GM18907 (cell line): ENCODE measurements around the gene USP40.

Source experiments
- ATAC-seq: cut with Tn5 transposase; IDR thresholded peaks from one replicate; pipeline ENCODE4 v1.9.1; 2021; ENCODE audit warnings: mild to moderate bottlenecking, moderate library complexity; ENCODE audit not compliant: unreplicated experiment

The USP40 gene

DNA sequence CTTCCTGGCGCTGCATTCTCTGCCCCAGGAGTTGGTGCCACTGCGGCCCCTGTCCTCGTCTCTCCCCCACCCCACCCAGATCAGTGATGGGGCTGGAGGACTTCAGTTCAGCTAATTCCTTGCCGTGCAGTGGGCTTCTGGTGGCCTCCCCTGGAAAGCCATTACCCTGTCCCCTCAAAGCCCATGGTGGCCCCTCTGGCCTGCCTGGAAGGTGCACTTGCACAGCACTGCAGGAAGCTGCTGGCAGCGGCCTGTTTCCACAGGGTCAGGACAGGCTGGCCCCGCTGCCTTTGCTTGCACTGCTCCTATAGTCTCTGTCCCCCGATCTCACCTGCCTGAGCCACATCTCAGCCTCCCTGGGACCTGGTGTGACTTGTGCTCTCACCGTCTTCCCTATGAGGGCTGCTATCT is 105.1 kb downstream of the USP40 start:
- no peak for ATAC-seq

- ATAC-seq: no peak
Measured at GRCh38 chr2:233460726-233461441, 105.7 kb downstream of the USP40 start.

DNA sequence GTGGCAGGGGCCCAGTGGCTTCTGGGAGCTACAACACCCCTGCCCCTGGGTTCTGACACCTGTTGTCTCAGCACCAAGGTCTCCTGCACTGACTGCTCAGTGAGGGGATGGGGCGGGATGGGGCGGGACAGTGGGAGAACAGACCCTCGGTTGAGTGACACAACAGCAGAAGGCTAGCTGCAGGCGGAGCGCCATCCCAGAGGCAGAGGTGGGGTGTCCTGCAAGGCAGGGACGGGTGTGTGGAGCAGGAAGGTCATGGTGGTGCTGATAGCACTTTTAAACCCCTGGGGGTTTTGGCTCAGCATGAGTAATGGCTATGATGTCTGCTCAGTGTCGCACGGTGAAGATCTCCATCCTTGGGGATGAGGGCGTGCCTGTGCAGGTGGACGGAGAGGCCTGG is 107.2 kb downstream of the USP40 start:
- ATAC-seq: no peak

GRCh38 chr2:233458826-233459225 is 107.8 kb downstream of the USP40 start:
- ATAC-seq: no peak

- ATAC-seq: no peak
Measured at GRCh38 chr2:233458031-233458610, 108.5 kb downstream of the USP40 start.

DNA sequence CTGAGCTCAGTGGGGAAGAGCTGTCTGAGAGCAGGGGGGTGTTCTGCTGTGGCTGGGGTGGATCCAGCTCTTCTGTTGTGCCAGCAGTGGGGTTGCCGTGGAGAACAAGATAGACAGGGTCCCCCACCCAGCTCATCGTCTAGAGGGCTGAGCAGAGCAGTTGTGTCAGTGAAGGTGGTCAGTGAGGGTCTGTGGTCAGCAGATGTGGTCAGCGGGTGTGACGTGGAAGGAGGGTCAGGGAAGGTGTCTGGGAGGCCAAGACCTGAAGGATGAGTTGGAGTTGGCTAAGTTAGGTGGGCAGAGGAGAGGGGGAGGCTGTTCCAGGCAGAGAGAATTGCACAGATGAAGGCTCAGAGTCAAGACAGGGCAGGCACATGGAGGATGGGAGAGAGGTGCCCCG is 109.2 kb downstream of the USP40 start:
- no peak for ATAC-seq

DNA sequence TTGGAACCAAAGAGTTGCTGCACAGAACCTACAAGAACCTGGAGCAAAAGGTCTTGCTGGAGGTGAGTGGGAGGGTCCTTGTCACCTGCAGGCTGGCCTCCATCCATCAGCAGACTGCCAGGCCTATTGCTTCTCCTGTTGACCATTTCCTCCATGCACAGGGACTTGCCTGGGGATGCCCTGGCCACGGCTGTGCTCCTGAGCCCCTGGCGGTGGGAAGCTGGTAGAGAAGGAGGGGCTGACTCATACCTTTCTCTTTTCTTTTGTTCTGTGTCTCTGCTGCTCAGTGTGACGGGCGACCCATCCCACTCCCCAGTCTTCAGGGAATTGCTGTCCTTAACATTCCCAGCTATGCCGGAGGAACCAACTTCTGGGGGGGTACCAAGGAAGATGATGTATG is 109.6 kb downstream of the USP40 start:
- ATAC-seq: no peak

- ATAC-seq: no peak
Measured at GRCh38 chr2:233456111-233456510, 110.5 kb downstream of the USP40 start.

- ATAC-seq: no peak
Measured at GRCh38 chr2:233455491-233455890, 111.1 kb downstream of the USP40 start.

DNA sequence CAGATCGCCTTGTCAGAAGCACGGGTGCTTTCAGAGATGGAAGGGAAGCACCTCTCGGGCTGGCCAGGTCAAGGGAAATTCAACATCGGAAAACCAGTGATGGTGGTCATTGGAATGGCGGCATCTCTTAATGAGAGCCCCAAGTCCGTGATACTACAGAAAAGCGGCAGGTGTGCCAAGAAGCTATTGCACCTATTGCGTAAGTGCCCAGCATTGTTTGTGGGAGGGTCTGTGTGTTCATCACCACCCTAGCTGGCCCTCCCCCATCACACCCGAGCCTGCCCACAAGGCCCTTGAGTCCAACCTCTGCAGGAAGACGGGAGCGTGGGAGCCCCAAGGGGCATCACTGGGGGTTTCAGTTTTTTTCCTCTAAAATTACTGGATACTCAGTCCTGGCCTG is 111.6 kb downstream of the USP40 start:
- ATAC-seq: no peak

GRCh38 chr2:233453916-233454315 is 112.7 kb downstream of the USP40 start:
- ATAC-seq: no peak

DNA sequence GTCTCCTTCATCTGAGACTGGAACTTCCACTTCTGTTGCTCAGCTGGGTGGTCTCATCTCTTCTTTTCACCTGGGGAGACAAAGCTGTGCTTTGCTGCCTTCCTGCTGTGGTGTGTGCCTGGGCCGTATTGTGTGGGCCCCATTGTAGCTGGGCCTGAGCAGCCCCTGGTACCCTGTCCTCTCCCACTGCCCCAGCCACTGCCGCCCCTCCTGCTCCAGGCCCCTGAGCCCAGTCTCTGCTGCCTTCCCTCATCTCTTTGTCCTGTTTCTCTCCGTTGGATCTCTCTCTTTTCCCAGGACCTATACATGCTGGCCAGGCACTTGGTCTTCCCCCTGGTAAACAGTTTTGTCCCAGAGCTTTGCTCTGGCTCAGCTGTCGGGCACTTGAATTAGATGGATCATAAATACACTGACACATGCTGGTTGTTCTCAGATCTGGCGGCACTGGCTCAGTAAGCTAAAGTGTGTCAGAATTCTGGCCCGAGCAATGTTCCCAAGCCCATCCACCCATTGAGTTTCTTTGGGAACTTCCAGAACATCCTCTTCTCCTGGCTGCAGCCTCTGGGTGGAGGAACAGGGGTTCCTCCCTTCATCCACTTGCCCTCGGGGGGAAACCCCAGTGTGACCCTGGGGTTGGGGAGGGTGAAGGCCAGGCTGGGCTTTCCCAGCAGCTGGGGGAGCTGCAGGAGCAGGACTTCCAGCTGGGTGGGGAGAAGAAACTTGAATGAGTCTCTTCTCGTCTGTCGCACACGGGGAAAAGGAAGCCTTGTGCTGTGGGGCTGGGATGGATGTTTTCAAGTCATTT is 113.3 kb downstream of the USP40 start:
- ATAC-seq: no peak

- no peak for ATAC-seq
Measured at GRCh38 chr2:233451950-233452349, 114.6 kb downstream of the USP40 start.

DNA sequence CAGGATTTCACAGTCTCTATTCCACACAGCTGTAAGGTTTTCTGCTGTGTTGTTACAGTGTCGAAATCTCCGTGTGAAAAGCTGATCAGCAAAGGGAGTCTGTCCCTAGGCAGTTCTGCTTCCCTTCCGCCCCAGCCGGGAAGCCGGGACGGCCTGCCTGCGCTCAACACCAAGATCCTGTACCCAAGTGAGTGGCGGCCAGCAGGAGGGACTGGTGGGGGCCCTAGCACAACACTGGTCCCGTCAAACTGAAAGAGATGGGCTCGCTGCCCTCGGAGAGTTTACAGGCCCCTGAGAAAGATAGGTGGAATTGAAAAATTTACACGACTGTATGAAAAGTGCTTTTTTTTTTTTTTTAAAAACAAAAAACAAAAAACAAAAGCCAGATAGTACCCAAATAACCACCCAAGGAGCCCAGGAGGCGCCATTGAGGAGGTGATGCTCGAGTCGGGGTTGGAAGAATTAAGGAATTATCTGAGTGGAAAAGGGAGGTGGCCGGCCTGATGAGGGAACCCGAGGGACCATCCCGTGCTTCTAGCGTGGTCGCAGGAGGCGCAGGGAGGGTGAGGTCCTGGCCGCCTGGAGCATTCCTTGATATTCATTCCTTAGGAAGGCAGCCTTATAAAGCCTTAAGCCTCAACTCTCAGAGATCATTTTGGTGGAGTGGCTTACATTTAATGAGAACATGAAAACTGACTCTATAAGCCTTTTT is 115.6 kb downstream of the USP40 start:
- no peak for ATAC-seq

- ATAC-seq: no peak
Measured at GRCh38 chr2:233449921-233450863, 116.4 kb downstream of the USP40 start.

DNA sequence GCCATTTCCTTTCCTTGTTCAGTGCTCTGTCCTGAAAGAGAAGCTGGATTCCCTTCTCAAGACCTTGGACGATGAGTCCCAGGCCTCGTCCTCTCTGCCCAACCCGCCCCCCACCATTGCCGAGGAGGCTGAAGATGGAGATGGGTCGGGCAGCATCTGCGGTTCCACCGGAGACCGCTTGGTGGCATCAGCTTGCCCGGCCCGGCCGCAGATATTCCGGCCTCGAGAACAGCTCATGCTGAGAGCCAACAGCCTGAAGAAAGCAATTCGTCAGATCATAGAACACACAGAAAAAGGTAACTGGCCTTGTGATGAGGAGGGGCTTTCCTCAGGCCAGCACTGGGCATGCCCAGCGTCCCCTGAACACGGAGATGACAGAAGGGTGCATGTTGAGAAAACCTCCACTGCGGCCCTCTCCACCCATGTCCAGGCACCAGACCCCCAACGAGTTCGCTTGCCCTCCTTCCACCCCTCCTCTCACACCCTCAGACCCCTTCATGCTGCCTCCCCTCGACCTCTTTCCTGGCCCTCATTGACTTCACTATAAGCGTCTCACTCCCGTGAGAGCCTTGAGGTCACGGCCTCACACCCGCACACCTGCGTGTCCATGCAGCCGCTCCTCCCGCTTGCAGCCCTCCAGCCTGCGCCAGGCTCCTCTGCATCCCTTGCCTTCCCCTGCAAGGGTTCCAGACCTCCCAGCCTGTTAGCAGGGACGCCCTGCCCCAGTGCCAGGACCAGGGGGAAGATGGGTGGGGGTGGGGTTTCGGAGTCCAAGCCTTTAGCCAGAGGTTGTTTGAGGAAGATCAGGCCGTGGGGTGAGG is 117.3 kb downstream of the USP40 start:
- ATAC-seq: no peak

DNA sequence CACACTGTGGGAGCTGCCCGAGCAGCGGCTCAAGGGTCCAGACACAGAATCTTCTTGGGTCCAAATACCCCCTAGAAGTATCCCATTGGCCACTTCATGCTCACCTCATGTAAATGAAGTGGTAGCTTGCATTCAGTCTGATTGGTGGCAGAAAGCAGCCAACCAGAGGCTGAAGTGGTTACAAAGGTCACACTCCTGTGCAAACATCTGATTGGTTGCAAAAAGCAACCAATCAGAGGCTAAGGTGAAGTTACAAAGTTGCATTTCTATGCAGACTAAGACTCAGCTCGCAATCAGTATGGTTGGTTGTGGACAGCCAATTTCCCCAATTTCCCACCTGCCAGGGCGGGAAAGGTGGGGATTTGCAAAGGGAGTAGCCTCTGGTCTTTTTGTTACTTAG is 118.0 kb downstream of the USP40 start:
- no peak for ATAC-seq

GRCh38 chr2:233448220-233448559 is 118.4 kb downstream of the USP40 start:
- ATAC-seq: no peak

DNA sequence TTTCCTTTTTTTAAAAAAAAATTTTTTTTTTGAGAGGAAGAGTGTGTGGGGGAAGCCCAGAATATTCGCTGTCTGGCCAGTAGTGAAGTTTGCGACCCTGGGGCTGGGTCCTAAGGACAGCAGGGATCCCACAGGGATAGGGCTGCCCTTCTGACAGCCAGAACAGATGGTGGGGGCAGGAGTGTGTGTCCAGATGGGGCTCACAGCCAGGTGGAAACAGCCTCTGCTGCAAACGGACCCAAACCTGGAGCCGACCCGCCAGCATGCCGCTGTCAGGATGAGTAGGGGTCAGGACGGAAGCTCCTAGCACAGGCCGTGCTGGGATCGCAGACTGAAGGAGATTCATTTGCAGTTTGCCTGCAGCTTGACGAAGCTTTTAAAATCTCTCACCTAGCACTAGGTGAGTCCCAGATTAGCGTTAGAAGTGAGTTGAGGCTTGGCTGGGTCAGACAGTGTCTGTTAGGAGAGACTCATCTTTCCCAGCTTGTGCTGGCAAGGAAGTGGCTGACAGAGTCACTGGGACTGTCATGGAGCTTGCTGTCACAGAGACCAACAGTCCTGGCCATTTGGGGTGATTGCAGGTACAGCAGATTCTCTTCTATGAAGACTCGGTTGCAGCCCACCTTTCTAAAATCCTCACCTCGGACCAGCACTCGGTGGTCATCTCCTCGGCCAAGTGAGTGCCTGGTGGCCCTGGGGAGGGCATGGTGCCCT is 118.9 kb downstream of the USP40 start:
- no peak for ATAC-seq
